ENCODE measurements around the gene KIT.
"Not testable (repeated sequence)": the region's sequence is repeated elsewhere in the genome, so short reads cannot be mapped to it uniquely, and the experiment has no call there.

- TF ChIP-seq EZH2 (IDR thresholded peaks at IDR 0.05; ENCODE audit: insufficient read depth, low read length); CTCF (IDR thresholded peaks at IDR 0.05; ENCODE audit: insufficient read depth, low read depth, low read length): not testable (repeated sequence)
These were observed 24.5 kb upstream of the KIT start for GRCh38 chr4:54633102-54633740.

Data from astrocyte (in vitro differentiated cells and primary cell).